ENCODE results near the gene TBL3. TPM values are rescaled to one million over a fixed set of nuclear protein-coding genes. Genes with fewer than 3 reads are reported as not detected.

TBL3 gene
- total RNA-seq, 2 experiments from 2014 or later, result 49.9 to 67.2 TPM

DNA sequence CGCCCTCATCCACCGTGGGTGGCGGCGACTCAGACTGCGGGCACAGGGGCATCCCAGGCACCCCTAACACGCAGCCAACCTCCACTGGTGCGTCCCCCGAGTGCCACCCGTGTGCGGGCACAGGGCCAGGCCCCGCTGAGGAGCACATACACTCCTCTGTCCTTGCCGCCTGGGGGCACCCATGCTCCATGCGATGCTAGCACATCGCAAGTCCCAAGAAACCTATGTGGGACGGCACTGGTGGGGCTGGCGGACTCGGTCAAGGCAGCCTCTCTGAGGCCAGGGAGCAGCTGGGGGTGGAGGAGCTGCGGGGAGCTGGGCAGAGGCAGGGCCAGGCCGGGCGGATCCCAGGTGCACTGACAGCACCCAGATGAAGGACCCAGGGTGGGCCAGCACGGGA lies 33.8 kb downstream of the TBL3 start:
- Histone ChIP-seq H2AFZ (ENCODE audit: low read length) (no peak overlapping the region), H3K4me1 (ENCODE audit: insufficient read depth, low read length, poor library complexity, severe bottlenecking) (peaks cover 33% of the 10 kb centered on the region), H3K9me2 (ENCODE audit: insufficient read depth, low read length) (no peaks in the 10 kb centered on the region), H3K9me3 (ENCODE audit: low read length) (no peaks in the 10 kb centered on the region), H4K20me1 (ENCODE audit: insufficient read depth, low read length) (peaks cover 10% of the 10 kb centered on the region), H3K4me3 (ENCODE audit: low read depth, low read length, poor library complexity, severe bottlenecking) (no peak overlapping the region), H3K4me2 (ENCODE audit: low read length) (no peak overlapping the region), H3K79me2 (ENCODE audit: insufficient read depth, low read depth, low read length) (peaks cover 41% of the 10 kb centered on the region), H3K27ac (ENCODE audit: low read depth, low read length, poor library complexity, severe bottlenecking) (no peak overlapping the region), H3K36me3 (ENCODE audit: insufficient read depth, low read length) (peaks cover 46% of the 10 kb centered on the region)
- no TSS peak for BruUV-seq (replicated peaks)
- DNase-seq (ENCODE audit: low spot score), result no peak
- intact Hi-C loops (cut with micrococcal nuclease; ENCODE audit: unreplicated experiment), result no loop called here
- ChIA-PET CTCF (ENCODE audit: unreplicated experiment) (no interaction called here), POLR2A (no interaction called here)
- TF ChIP-seq EZH2phosphoT487 (IDR thresholded peaks at IDR 0.05; ENCODE audit: borderline replicate concordance, low read depth, low read length), result no peak
- TF ChIP-seq, protein P1, sequence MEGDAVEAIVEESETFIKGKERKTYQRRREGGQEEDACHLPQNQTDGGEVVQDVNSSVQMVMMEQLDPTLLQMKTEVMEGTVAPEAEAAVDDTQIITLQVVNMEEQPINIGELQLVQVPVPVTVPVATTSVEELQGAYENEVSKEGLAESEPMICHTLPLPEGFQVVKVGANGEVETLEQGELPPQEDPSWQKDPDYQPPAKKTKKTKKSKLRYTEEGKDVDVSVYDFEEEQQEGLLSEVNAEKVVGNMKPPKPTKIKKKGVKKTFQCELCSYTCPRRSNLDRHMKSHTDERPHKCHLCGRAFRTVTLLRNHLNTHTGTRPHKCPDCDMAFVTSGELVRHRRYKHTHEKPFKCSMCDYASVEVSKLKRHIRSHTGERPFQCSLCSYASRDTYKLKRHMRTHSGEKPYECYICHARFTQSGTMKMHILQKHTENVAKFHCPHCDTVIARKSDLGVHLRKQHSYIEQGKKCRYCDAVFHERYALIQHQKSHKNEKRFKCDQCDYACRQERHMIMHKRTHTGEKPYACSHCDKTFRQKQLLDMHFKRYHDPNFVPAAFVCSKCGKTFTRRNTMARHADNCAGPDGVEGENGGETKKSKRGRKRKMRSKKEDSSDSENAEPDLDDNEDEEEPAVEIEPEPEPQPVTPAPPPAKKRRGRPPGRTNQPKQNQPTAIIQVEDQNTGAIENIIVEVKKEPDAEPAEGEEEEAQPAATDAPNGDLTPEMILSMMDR (conservative IDR thresholded peaks at IDR 0.05; ENCODE audit: low read length), result no peak

DNA sequence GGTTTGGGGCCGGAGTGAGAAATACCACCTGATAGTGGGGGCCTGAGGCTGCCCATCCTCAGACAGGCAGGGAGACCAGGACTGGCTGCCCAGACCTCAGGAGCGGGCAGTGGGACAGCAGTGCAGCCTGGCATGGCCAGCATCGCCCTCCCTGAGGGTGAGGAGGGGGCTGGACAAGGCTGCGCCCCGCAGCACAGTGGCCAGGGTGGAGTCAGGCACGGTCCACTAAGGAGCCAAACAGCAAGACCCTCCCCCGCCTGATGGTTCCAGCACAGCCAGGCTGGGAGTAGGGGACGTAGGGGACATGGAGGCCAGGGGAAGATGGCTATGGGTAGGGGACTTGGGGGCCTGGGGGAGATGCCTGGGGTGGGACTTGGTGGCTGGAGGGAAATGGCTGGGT lies 34.5 kb downstream of the TBL3 start:
- Histone ChIP-seq H3K4me1 (ENCODE audit: insufficient read depth, low read length, poor library complexity, severe bottlenecking) (peaks cover 36% of the 10 kb centered on the region), H3K27ac (ENCODE audit: low read depth, low read length, poor library complexity, severe bottlenecking) (no peak overlapping the region), H2AFZ (ENCODE audit: low read length) (no peak overlapping the region), H3K36me3 (ENCODE audit: insufficient read depth, low read length) (peaks cover 39% of the 10 kb centered on the region), H3K4me2 (ENCODE audit: low read length) (no peak overlapping the region), H3K79me2 (ENCODE audit: insufficient read depth, low read depth, low read length) (peaks cover 42% of the 10 kb centered on the region), H3K9me3 (ENCODE audit: low read length) (no peaks in the 10 kb centered on the region), H3K9me2 (ENCODE audit: insufficient read depth, low read length) (no peaks in the 10 kb centered on the region), H4K20me1 (ENCODE audit: insufficient read depth, low read length) (peaks cover 10% of the 10 kb centered on the region), H3K4me3 (ENCODE audit: low read depth, low read length, poor library complexity, severe bottlenecking) (no peak overlapping the region)
- CTCF ChIA-PET (ENCODE audit: unreplicated experiment), result no interaction called here
- intact Hi-C loops (cut with micrococcal nuclease; ENCODE audit: unreplicated experiment), result no loop called here
- TF ChIP-seq, protein P1 (conservative IDR thresholded peaks at IDR 0.05; ENCODE audit: low read length), result no peak
- TF ChIP-seq EZH2phosphoT487 (IDR thresholded peaks at IDR 0.05; ENCODE audit: borderline replicate concordance, low read depth, low read length), result no peak
- BruUV-seq (replicated peaks), result no TSS peak
- DNase-seq (ENCODE audit: low spot score), result no peak
- POLR2A ChIA-PET, result no interaction called here

GRCh38 chr16:2007081-2007836 lies 35.4 kb downstream of the TBL3 start:
- ChIA-PET CTCF (ENCODE audit: unreplicated experiment) (no interaction called here), POLR2A (interaction anchor here (1.5 kb wide), 1 partner anchor 148 kb away, joined by 4 read pairs; the partner anchor contains the start of gene TRAF7)
- H4K20me1 ChIP-seq (ENCODE audit: insufficient read depth, low read length), result peaks cover 10% of the 10 kb centered on the region
- peaks cover 42% of the 10 kb centered on the region for H3K79me2 ChIP-seq (ENCODE audit: insufficient read depth, low read depth, low read length)
- H3K9me3 ChIP-seq (ENCODE audit: low read length), result no peaks in the 10 kb centered on the region
- H3K4me2 ChIP-seq (ENCODE audit: low read length), result peak overlapping the region; percentile 98
- TF ChIP-seq EZH2phosphoT487 (IDR thresholded peaks at IDR 0.05; ENCODE audit: borderline replicate concordance, low read depth, low read length), result no peak
- TF ChIP-seq, protein P1 (conservative IDR thresholded peaks at IDR 0.05; ENCODE audit: low read length), result no peak
- peak overlapping the region; percentile 93 for H3K4me3 ChIP-seq (ENCODE audit: low read depth, low read length, poor library complexity, severe bottlenecking)
- H3K36me3 ChIP-seq (ENCODE audit: insufficient read depth, low read length), result peaks cover 30% of the 10 kb centered on the region
- no peaks in the 10 kb centered on the region for H3K9me2 ChIP-seq (ENCODE audit: insufficient read depth, low read length)
- H3K27ac ChIP-seq (ENCODE audit: low read depth, low read length, poor library complexity, severe bottlenecking), result peak overlapping the region; percentile 62
- peaks cover 36% of the 10 kb centered on the region for H3K4me1 ChIP-seq (ENCODE audit: insufficient read depth, low read length, poor library complexity, severe bottlenecking)
- no peak for DNase-seq (ENCODE audit: low spot score)
- intact Hi-C loops (cut with micrococcal nuclease; ENCODE audit: unreplicated experiment), result no loop called here
- H2AFZ ChIP-seq (ENCODE audit: low read length), result no peak overlapping the region
- BruUV-seq (replicated peaks), result no TSS peak
